NB4 (cell line): ENCODE data around the gene SLC25A48.

ENCODE experiments used
- MAX ChIP-seq: IDR thresholded peaks from 2 replicates; pipeline ENCODE4 v1.6.1; 2011; ENCODE audit warnings: low read depth, low read length
- TF ChIP-seq, protein P1 (sequence below): IDR thresholded peaks from one replicate; pipeline ENCODE4 v1.5.1; 2012; ENCODE audit warnings: low read depth, low read length

DNA sequence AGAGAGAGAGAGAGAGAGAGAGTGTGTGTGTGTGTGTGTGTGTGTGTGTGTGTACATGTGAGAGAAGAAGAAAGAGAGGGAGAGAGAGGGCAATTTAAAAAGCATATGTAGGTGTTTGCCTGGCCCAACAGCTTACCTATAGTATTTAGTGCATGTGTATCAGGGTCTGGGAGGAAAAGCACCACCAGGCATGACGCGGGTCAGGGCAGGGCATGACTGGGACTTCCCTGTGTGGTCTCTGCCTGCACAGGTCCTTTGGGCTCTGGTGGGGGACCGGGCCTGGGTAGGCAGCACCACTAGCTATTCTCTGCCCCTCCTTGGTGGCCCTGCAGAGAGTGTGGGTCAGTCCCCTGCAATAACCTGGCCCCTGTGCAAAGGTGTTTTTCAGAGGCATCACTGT lies 45.1 kb downstream of the SLC25A48 start:
- TF ChIP-seq, protein P1, sequence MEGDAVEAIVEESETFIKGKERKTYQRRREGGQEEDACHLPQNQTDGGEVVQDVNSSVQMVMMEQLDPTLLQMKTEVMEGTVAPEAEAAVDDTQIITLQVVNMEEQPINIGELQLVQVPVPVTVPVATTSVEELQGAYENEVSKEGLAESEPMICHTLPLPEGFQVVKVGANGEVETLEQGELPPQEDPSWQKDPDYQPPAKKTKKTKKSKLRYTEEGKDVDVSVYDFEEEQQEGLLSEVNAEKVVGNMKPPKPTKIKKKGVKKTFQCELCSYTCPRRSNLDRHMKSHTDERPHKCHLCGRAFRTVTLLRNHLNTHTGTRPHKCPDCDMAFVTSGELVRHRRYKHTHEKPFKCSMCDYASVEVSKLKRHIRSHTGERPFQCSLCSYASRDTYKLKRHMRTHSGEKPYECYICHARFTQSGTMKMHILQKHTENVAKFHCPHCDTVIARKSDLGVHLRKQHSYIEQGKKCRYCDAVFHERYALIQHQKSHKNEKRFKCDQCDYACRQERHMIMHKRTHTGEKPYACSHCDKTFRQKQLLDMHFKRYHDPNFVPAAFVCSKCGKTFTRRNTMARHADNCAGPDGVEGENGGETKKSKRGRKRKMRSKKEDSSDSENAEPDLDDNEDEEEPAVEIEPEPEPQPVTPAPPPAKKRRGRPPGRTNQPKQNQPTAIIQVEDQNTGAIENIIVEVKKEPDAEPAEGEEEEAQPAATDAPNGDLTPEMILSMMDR, result no peak
- no peak for TF ChIP-seq MAX
